OCI-M2 (cell line): ENCODE data around the gene AIMP1.
"Not testable (repeated sequence)": the region's sequence is repeated elsewhere in the genome, so short reads cannot be mapped to it uniquely, and the experiment has no call there.

Experiments used
- DNase-seq: peaks from one replicate; lab custom pipeline; 2025; ENCODE audit not compliant: unreplicated experiment; lab: John Stamatoyannopoulos, UW

Gene AIMP1

DNA sequence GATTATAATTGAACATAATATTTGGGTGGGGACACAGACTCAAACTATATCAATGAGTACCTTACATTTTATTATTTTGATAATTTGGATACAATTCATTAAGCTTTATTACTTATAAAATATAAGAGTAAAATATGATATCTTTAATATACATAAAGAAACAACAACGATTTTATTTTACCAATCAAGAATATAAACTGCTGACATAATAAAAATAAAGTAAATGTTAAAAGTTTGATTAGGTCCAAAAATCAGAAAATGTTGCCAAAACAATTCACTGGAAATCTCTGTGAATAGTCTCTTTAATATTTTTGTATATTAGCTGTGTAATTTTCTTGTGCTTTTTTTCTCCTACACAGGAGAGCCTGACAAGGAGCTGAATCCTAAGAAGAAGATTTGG is 30.8 kb downstream of the AIMP1 start:
- DNase-seq = no peak

DNA sequence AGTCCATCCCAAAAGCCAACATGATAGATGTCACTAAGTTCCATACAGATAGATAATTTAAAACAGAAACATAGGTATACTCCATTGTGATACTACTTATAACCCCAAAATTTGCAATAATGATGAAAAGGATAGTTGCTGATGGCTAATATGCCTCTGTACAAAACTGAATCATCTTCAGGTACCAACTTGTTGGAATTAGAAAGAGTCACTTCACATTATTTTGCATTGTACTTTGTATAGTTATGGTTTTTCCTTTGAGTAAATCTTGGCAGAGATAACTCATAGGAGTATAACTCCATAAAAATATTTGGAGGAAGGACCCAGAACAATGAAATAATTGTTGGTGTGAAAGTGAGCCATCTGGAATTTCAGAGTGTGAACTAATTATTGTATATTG is 34.7 kb downstream of the AIMP1 start:
- DNase-seq = no peak

DNA sequence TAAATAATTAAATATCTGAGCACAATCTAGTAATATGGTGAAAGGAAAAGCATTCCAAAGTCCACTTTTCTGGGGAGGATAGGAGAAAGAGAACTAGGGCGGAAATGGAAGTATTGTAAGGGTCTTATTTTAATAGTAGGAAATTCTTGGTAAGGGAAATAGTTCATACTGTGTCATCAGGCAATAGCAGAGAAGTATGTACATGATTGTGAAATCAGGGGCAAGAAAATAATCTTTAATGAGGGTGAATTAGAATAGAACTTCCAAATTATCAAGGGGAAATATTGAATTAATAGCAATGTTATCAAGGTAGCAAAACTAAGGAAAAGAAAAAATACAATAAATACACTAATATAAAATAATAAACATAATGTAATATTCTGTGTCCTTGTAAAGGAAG is 37.4 kb downstream of the AIMP1 start:
- DNase-seq = no peak

DNA sequence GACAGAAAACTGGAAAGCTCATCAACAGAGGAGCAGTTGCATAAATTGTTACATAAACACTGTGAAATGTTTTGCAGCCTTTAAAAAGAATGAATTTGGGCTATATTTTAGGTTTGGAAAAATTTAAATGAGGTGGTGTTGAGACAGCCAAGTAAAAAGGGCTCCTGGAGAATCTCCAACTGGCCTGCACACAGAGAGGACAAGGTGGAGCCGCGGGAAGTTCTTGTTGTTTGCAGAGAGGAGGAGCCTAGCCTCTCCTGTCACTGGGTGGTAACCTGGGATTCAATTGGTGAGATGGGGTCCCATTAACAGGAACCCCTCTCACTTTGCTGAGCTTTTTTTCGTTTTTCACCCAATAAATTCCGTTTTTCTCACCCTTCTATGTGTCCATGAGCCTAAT is 38.8 kb downstream of the AIMP1 start:
- no peak for DNase-seq

DNA sequence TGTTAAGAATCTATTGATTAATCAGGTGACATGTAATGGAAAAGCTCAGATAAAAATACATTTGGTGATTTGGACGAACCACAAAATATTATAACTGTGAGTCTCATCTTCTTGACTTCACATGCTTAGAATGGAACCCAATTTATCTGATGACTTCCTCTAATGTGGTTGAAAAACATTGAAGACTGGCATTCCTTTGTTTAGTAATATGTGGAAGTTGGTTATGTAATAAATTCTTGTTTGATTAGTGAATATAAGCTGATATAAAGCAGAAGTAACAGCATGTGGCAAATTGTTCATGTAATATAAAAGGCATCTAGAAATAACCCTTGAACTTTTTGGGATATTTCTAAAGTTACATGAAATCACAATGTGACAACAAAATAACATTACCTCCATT is 42.5 kb downstream of the AIMP1 start:
- DNase-seq = no peak

DNA sequence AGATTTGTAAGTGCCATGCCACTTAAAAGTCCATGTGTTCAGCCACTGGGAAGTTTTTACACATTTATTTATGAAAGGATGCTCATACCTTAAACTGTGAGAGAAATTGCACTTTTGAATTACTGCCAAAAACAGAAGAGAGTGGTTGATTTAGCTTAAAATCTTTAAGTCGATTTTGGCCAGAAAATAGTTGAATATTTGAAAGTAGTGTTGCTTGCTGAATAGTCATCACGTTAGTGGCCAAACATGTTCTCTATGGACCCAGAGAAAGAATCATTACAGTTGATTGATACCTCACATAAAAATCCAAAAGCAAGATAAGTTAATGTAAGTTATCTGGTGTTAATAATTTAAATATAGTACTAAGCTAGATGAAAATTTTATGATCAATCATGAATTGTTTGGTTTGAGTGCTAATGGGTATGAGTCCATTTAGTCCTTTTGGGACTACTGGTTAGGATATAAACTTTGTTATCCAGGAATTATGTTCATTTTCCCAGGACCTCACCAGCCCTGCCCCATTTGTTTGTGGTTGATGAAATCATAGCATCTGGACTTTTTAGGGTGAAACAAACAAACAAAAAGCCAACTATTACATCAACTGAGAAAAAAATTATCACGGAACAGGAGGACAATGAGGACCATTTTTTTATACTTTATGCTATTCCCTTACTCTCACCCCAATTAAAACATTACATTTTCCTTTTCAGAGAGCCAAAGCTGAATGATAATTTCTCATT is 45.9 kb downstream of the AIMP1 start:
- no peak for DNase-seq

DNA sequence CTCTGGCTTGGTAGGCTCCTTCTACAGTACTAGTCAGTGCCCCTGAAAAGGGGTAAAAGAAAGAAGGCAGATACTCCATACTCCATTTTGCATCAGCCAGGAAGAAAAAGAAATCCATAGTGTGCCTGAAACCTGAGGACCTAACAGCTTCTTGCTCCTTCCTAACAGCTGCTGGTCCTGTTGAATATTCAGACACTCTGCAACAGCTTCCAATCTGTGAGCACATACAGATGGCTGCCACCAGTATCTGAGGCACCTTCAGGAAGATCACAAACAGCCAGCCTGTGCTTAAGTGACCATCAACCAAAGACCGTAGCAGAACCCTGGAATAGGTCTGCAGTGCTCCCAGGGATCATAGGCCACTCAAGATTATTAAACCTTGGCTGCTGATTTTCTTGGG is 47.9 kb downstream of the AIMP1 start:
- DNase-seq = no peak

DNA sequence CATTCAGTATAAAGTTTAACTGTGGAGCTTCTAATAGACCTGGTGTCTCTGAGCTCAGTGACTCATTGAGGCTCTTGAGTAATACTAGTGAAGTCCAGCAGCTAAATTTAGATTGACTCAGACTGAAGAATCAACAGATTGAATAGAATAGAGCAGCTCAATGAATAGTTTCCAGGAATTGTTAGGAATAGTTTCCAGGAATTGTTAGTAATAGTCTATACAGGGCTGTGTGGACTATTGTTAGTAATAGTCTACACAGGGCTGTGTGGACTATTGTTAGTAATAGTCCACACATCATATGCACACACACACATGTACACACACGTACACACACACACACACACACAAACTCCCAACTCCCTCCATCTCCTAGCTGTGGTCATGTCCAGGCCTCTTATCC is 49.3 kb downstream of the AIMP1 start:
- no peak for DNase-seq

DNA sequence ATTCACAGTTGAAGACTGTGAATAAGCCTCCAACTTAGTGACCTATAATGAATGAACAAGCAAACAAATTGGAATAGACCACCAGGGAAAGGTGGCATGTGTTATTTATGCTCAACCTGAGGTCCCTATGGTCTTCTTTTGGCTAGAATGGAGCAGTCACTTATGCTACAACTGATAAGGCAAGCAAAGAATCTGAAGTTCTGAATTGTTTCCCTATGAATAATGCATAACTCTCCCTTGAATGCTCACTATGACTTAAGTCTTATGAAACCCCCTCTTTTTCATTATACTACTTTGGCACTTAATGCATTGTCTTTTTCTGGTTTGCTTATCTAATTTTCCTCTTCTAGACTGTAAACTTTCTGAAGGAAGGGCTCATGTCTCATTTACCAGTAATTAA is 49.7 kb downstream of the AIMP1 start:
- no peak for DNase-seq

DNA sequence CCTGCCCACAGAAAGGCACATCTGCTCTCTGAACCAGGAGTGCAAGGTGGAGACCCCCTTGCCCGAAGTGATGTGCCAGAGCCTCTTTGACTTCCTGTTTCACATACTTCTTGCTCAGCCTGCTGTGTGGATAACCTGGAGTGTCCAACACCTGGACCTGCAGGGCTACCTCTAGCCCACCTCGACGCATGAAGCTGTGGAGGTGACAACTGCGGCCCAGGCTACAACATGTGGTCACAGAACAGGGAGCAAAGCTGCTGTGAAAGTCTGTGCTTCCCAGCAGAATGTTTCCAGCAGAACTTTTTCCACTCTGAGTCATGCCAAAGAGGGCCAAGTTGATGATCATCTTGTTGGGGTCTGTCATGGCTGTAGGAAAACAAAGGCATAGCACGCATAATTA is 50.7 kb downstream of the AIMP1 start:
- no peak for DNase-seq

DNA sequence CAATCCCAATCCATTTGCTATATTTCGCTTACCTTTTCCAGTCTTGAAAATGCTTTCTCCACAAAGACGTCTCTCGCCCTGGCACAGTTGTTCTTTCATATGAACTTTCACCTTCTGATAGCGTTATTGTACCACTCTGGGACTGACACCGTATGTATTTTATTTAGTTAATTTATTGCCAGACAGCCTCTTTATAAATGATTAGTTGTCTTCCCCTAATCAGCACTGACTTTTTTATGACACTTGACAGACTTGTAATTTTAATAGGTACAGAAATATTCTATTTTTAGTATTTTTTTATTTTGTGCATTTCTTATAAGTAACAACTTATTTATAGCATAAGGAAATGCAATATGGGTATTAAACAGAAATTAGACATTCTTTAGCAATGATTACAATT is 52.3 kb downstream of the AIMP1 start, which contains the start of gene GIMD1:
Gene GIMD1 (minus strand): TSS at position 101 of the 400 bp plus-strand sequence. CDS start 1,343 bp downstream, outside the sequence.
- DNase-seq = no peak

DNA sequence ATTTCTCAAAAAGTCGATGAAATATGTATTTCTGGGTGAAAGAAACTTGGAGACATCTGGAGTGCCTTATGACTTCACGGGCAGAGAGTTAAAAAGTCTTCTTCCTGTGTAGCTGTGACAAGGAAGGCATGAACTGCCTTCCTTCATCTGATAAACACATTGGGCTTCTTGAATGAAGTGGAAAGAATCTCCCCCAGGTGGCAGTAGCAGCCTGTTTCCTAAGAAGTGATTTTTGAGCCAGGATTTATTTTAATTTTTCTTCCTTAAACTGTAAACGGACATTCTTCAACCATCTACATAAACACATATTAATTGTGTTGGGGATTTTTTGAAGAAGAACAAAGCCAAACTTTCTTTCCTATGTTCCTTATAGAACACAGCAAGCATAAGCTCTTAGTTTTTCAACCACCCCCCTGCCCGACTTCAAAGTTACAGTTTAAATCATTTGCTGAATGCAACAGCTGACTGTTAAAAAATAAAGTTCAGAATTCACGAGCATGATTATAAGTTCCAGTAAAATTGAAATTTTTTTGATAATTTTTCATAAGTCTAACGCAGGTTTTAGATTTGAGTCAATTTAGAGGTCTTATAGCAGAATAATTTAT is 53.2 kb downstream of the AIMP1 start:
- DNase-seq = peak; percentile 7

DNA sequence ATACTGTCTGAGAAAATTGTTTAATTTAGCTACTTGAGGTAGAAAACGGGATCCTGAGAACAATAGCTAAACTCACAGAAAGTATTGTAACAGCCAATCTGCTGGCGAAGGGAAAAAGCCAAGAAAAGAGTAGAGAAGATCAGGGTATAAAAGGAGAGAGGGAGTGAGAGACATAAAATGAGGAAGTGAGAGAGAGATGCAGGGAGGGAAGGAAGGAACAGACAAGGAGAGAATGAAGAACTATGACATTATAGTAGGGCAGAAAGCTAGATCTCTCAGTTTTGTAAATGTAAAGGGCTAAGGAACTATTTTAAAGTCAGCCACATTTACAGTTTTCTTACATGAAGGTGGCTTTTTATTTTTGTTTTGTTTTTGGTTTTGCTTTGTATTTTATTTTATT is 53.9 kb downstream of the AIMP1 start:
- no peak for DNase-seq

DNA sequence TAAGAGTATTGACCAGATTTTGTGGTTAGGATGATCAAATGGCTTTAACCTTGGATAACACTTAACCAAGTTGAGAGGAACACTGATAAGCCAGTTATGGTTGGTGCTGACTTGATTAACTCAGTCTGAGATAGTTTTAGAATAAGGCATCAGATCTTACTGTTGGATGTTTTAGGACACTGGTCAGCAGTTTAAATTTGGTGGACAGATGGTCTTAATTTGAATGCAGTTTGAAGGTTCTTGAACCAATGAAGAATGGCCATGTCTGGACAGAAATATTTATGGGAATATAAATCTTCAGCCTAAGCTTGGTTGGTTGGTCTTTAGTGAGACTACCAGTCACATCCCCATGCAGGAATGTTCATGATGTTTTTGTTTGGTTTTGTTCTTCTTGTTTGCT is 54.8 kb downstream of the AIMP1 start:
- DNase-seq = no peak

DNA sequence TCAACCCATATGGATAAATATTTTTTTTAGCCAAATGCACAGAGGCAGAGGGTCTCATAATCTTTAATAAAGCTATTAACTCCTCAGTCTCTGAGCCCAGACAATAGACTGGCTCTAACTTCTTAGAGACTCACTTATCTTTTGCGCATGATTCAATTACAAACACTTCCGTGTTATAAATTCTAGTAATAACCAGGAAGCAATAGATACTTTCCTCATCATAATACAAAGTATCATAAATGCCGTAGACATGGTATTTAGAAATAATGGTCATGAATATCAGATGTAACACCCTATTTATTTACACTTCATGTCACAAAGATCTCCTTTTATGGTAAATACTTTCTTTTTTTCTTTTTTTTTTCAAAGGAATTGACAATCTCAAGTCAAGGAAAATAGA is 56.7 kb downstream of the AIMP1 start:
- DNase-seq = no peak

DNA sequence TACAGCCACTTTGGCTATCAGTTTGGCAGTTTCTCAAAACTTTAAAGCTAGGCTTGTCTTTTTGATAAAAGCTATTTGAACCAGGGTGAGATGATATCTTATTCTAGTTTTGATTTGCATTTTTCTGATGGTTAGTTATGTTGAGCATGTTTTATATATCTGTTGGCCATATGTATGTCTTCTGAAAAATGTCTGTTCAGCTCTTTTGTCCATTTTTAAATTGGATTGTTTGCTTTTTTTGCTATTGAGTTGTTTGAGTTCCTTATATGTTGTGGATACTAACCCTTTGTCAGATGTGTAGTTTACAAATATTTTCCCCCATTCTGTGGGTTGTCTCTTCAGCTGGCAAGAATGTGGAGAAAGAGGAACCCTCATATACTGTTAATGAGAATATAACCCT is 63.8 kb downstream of the AIMP1 start:
- DNase-seq = no peak

DNA sequence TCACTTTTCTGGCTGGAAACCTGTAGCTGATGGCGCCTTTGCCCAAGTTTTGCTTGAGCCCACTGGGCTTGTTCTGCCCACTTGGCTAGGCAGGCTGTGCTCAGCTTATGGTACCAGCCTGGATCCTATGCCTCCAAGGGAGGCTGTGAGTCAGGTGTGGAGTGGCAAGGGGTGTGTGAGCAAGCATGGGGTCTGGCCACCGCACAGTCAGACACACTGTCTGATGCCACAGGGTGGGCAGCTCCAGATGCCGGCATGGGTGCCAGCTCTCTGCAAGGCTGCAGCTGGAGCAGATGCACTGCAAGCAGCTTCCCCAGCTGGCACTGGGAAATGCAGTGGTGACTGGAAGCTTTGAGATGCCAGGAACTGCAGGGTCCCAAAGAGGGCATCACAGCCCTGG is 68.5 kb downstream of the AIMP1 start:
- no peak for DNase-seq

DNA sequence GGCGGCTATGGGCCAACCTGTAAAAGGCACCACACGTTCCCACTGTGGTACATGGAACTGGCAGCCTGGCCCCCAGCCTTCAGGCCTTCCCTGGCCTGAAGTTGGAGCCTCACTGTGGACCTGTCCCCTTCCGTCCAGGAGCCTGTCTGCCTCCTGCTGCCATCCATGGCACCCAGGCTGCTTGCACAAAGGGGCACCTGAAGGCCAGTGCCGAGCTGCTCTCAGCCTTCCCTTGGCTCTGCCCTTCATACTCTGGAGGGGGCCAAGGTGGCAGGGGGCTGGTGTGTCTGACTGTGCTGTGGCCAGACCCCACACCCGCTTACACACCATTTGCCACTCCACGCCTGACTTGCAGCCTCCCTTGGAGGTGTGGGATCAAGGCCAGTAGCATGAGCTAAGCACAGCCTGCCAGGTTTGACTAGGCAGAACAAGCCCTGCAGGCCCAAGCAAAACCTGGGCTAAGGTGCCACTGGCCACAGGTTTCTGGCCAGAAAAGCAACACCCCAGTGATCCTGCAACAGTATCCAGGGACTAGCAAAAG is 69.6 kb downstream of the AIMP1 start:
- no peak for DNase-seq

DNA sequence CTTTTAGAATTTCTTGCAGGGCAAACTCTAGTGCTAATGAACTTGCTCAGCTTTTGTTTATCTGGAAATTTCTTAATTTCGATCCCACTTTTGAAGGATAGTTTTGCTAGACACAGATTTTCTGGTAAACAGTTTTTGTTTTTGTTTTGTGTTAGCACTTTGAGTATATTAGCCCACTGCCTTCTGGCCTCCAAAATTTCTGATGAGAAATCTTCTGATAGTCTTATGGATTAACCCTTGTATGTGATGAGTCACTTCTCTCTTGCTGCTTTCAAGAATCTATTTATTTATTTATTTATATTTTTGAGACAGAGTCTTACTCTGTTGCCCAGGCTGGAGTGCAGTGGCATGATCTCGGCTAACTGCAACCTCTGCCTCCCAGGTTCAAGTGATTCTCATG is 79.2 kb downstream of the AIMP1 start:
- no peak for DNase-seq

DNA sequence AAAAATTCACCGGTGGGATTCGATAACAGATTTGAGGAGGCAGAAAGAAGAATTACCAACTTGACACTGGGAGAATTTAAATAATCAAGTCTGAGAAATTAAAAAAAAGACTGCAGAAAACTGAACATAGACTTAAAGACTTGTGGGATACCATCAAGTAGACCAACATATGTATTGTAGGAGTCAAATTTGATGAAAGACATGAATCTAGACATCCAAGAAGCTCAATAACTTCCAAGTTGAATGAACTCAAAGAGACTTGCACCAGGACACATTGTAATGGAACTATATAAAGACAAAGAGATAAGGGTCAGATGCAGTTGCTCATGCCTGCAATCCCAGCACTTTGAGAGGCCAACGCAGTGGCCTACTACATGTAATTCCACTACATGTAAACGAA is 82.5 kb downstream of the AIMP1 start:
- not testable (repeated sequence) for DNase-seq
